ENCODE measurements around the gene BDH1.
"Not testable (repeated sequence)": the region's sequence is repeated elsewhere in the genome, so short reads cannot be mapped to it uniquely, and the experiment has no call there.

The BDH1 gene

GRCh38 chr3:197555281-197556261 lies at the start of gene BDH1:
TSS of gene BDH1 (minus strand) at chr3:197555968. CDS start at chr3:197546443, 9,525 bp downstream.
- peak; percentile 80 for DNase-seq

GRCh38 chr3:197603317-197603933 lies 47.7 kb upstream of the BDH1 start:
- no peak for DNase-seq

- not testable (repeated sequence) for DNase-seq
Measured at GRCh38 chr3:197602351-197602750, 46.6 kb upstream of the BDH1 start.

- DNase-seq = not testable (repeated sequence)
Measured at GRCh38 chr3:197601566-197601840, 45.7 kb upstream of the BDH1 start.

- DNase-seq = no peak
Measured at GRCh38 chr3:197600796-197601565, 45.2 kb upstream of the BDH1 start.

- peak; percentile 81 for DNase-seq
Measured at GRCh38 chr3:197599089-197599765, 43.5 kb upstream of the BDH1 start.

- no peak for DNase-seq
Measured at GRCh38 chr3:197598404-197598980, 42.7 kb upstream of the BDH1 start.

- no peak for DNase-seq
Measured at GRCh38 chr3:197597335-197597734, 41.6 kb upstream of the BDH1 start.

GRCh38 chr3:197595470-197596185 lies 39.9 kb upstream of the BDH1 start:
- no peak for DNase-seq

GRCh38 chr3:197593046-197593380 lies 37.2 kb upstream of the BDH1 start:
- DNase-seq = no peak

- DNase-seq = no peak
Measured at GRCh38 chr3:197592361-197593045, 36.7 kb upstream of the BDH1 start.

- DNase-seq = no peak
Measured at GRCh38 chr3:197591816-197592215, 36.0 kb upstream of the BDH1 start.

- peak; percentile 40 for DNase-seq
Measured at GRCh38 chr3:197590313-197590962, 34.7 kb upstream of the BDH1 start.

GRCh38 chr3:197589545-197589944 lies 33.8 kb upstream of the BDH1 start:
- DNase-seq = no peak

- DNase-seq = not testable (repeated sequence)
Measured at GRCh38 chr3:197586768-197587167, 31.0 kb upstream of the BDH1 start.

- DNase-seq = no peak
Measured at GRCh38 chr3:197586181-197586580, 30.4 kb upstream of the BDH1 start.

GRCh38 chr3:197584733-197585132 lies 29.0 kb upstream of the BDH1 start:
- no peak for DNase-seq

GRCh38 chr3:197583371-197583770 lies 27.6 kb upstream of the BDH1 start:
- DNase-seq = no peak

GRCh38 chr3:197580253-197580691 lies 24.5 kb upstream of the BDH1 start:
- DNase-seq = peak; percentile 89

- DNase-seq = no peak
Measured at GRCh38 chr3:197578376-197578775, 22.6 kb upstream of the BDH1 start.

Measured in RPMI8226 (cell line).